Measurements from ENCODE around the gene CUX1. TPM values are rescaled to one million over a fixed set of nuclear protein-coding genes. Genes with fewer than 3 reads are reported as not detected.
"Not testable (repeated sequence)": the region's sequence is repeated elsewhere in the genome, so short reads cannot be mapped to it uniquely, and the experiment has no call there.

The CUX1 gene
- total RNA-seq, 1 donor from 2014 or later, result 40.5 TPM

- Histone ChIP-seq H3K27me3 (ENCODE audit: control insufficient read depth, insufficient read depth, low read length) (no peaks in the 10 kb centered on the region), H3K36me3 (ENCODE audit: control insufficient read depth, insufficient read depth, low read length) (no peaks in the 10 kb centered on the region), H3K4me3 (ENCODE audit: low read depth, low read length) (no peak overlapping the region)
- no peak for TF ChIP-seq CTCF (IDR thresholded peaks at IDR 0.05; ENCODE audit: insufficient read depth, low read length, severe bottlenecking)
- FAIRE-seq, result no peak
- no peak for DNase-seq (ENCODE audit: low read depth)
Measured at GRCh38 chr7:101987494-101987893, 170.1 kb downstream of the CUX1 start.

- H3K27me3 ChIP-seq (ENCODE audit: control insufficient read depth, insufficient read depth, low read length); FAIRE-seq: not testable (repeated sequence)
Measured at GRCh38 chr7:101988060-101988459, 170.6 kb downstream of the CUX1 start.

GRCh38 chr7:101988513-101988912 lies 171.1 kb downstream of the CUX1 start:
- no peak overlapping the region for H3K4me3 ChIP-seq (ENCODE audit: low read depth, low read length)
- DNase-seq (ENCODE audit: low read depth), result no peak
- no peak for FAIRE-seq
- no peaks in the 10 kb centered on the region for H3K36me3 ChIP-seq (ENCODE audit: control insufficient read depth, insufficient read depth, low read length)
- no peaks in the 10 kb centered on the region for H3K27me3 ChIP-seq (ENCODE audit: control insufficient read depth, insufficient read depth, low read length)
- TF ChIP-seq CTCF (IDR thresholded peaks at IDR 0.05; ENCODE audit: insufficient read depth, low read length, severe bottlenecking), result no peak

More at GRCh38 chr7:101988060-101988459, 170.6 kb downstream of the CUX1 start:
- not testable (repeated sequence) for H3K4me3 ChIP-seq (ENCODE audit: low read depth, low read length); H3K36me3 ChIP-seq (ENCODE audit: control insufficient read depth, insufficient read depth, low read length); DNase-seq (ENCODE audit: low read depth)

GRCh38 chr7:101989101-101989500 lies 171.7 kb downstream of the CUX1 start:
- no peaks in the 10 kb centered on the region for H3K27me3 ChIP-seq (ENCODE audit: control insufficient read depth, insufficient read depth, low read length)
- FAIRE-seq (no peak), DNase-seq (ENCODE audit: low read depth) (no peak)
- H3K36me3 ChIP-seq (ENCODE audit: control insufficient read depth, insufficient read depth, low read length), result no peaks in the 10 kb centered on the region
- no peak overlapping the region for H3K4me3 ChIP-seq (ENCODE audit: low read depth, low read length)
- no peak for TF ChIP-seq CTCF (IDR thresholded peaks at IDR 0.05; ENCODE audit: insufficient read depth, low read length, severe bottlenecking)

GRCh38 chr7:101990811-101991418 lies 173.5 kb downstream of the CUX1 start:
- Histone ChIP-seq H3K27me3 (ENCODE audit: control insufficient read depth, insufficient read depth, low read length) (no peaks in the 10 kb centered on the region), H3K4me3 (ENCODE audit: low read depth, low read length) (no peak overlapping the region), H3K36me3 (ENCODE audit: control insufficient read depth, insufficient read depth, low read length) (no peaks in the 10 kb centered on the region)
- no peak for FAIRE-seq
- TF ChIP-seq CTCF (IDR thresholded peaks at IDR 0.05; ENCODE audit: insufficient read depth, low read length, severe bottlenecking), result no peak
- no peak for DNase-seq (ENCODE audit: low read depth)

GRCh38 chr7:101991860-101992259 lies 174.4 kb downstream of the CUX1 start:
- no peak for TF ChIP-seq CTCF (IDR thresholded peaks at IDR 0.05; ENCODE audit: insufficient read depth, low read length, severe bottlenecking)
- Histone ChIP-seq H3K4me3 (ENCODE audit: low read depth, low read length) (no peak overlapping the region), H3K27me3 (ENCODE audit: control insufficient read depth, insufficient read depth, low read length) (no peaks in the 10 kb centered on the region), H3K36me3 (ENCODE audit: control insufficient read depth, insufficient read depth, low read length) (no peaks in the 10 kb centered on the region)
- FAIRE-seq, result no peak
- no peak for DNase-seq (ENCODE audit: low read depth)
